Dermis blood vessel endothelial cell (primary cell): Measurements from ENCODE around the gene DBP. TPM values are rescaled to one million over a fixed set of nuclear protein-coding genes. Genes with fewer than 3 reads are reported as not detected.
"Not testable (repeated sequence)": the region's sequence is repeated elsewhere in the genome, so short reads cannot be mapped to it uniquely, and the experiment has no call there.

ENCODE experiments used
- DNase-seq: peaks from one replicate; pipeline ENCODE4 v3.0.0; 2010
- total RNA-seq: library from RNA; depleted of rRNA; stranded (reverse); fragments of >200 nt; gene quantifications from 2 replicates; pipeline ENCODE4 v1.2.3, GENCODE V29; 2014

DBP gene
- total RNA-seq, 1 donor from 2014 or later = 3.1 TPM

- DNase-seq = no peak
These were observed 2.5 kb upstream of the DBP start for GRCh38 chr19:48639483-48640375.

GRCh38 chr19:48638831-48639381 is 1.7 kb upstream of the DBP start:
- DNase-seq = peak; percentile 23

- peak; percentile 96 for DNase-seq
These were observed 1.0 kb upstream of the DBP start for GRCh38 chr19:48637948-48638830.

- DNase-seq = peak; percentile 98
These were observed 319 bp upstream of the DBP start for GRCh38 chr19:48637449-48637947.

GRCh38 chr19:48635966-48636858 is 967 bp downstream of the DBP start:
- DNase-seq = no peak

GRCh38 chr19:48635263-48635965 is 1.8 kb downstream of the DBP start:
- DNase-seq = peak; percentile 66

GRCh38 chr19:48634424-48635262 is 2.5 kb downstream of the DBP start:
- peak; percentile 94 for DNase-seq

- DNase-seq = no peak
These were observed 3.2 kb downstream of the DBP start for GRCh38 chr19:48634036-48634342.

GRCh38 chr19:48633148-48634035 is 3.8 kb downstream of the DBP start:
- no peak for DNase-seq

- no peak for DNase-seq
These were observed 4.5 kb downstream of the DBP start for GRCh38 chr19:48632692-48633147.

- DNase-seq = not testable (repeated sequence)
These were observed 4.9 kb downstream of the DBP start for GRCh38 chr19:48632286-48632685.

- DNase-seq = no peak
These were observed 6.0 kb downstream of the DBP start for GRCh38 chr19:48631225-48631624.

GRCh38 chr19:48630296-48631063 is 6.7 kb downstream of the DBP start:
- DNase-seq = peak; percentile 74

GRCh38 chr19:48629599-48630295 is 7.4 kb downstream of the DBP start:
- DNase-seq = peak; percentile 82

- DNase-seq = no peak
These were observed 7.9 kb downstream of the DBP start for GRCh38 chr19:48629297-48629598.

GRCh38 chr19:48628486-48629296 is 8.5 kb downstream of the DBP start:
- no peak for DNase-seq

- DNase-seq = no peak
These were observed 9.3 kb downstream of the DBP start for GRCh38 chr19:48627865-48628314.
